Activated CD8-positive, alpha-beta memory T cell treated with anti-CD3 and anti-CD28 coated beads for 1 hour (primary cell): ENCODE data around the gene NBAS.
"Not testable (repeated sequence)": the region's sequence is repeated elsewhere in the genome, so short reads cannot be mapped to it uniquely, and the experiment has no call there.

Experiments used
- DNase-seq, 2 donors: peaks; one replicate each; pipeline ENCODE4 v3.0.0-alpha.2; 2020; ENCODE audit warnings: low read depth in 1 of 2; ENCODE audit errors: extremely low read depth in 1 of 2

Gene NBAS

DNA sequence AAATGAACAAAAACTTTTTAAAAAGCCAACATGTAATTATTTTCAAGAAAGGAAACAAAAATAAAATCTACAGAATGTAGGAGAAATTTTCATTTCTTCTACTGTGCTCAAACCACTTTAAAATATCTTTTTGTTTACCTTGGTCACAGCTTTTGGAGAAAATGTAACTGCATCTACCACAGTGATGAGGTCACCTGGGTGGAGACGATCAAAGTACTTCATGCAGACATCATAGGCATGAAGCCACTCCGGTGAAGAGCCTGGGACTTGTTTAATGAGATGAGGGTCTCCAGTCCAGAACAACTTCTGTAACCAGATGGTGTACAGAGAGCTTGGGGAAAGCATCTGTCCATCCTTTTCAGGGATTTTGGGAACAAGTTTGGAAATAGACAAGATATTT is 285.8 kb downstream of the NBAS start:
- no peak for DNase-seq

DNA sequence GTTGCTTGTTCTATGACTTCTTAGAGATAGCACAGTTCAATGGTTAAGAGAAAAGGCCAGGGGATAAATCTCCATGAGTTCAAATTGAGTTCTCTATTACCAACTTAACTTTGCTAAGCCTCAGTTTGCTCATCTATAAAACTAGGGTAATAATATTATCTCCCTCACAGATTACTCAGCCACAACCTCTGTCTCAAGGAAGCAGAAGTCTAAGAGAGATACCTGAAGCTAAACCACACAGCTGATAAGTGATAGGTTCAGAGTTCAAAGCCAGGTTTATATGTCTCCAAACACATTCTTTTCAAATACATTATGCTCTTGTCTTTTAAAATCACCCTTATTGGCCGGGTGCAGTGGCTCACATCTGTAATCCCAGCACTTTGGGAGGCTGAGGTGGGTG is 287.7 kb downstream of the NBAS start:
- DNase-seq = no peak

DNA sequence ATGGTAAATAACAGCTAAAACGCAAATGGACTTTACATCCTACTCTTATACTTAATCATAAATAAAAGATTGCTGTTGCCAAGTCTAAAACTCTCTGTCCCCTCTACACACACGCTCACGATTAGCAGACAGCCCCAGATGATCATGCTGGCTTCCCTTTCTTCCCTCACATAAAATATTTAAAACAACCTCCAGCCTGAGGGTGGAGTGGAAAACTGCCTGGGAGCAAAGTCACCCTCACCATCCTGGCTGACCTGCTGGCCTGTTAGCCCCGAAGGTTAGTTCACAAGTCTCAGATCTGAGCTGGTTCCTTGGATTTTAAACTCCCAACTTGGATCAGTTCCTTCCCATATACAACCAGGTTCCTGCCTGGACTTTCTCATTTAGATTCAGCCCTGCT is 288.2 kb downstream of the NBAS start:
- no peak for DNase-seq

DNA sequence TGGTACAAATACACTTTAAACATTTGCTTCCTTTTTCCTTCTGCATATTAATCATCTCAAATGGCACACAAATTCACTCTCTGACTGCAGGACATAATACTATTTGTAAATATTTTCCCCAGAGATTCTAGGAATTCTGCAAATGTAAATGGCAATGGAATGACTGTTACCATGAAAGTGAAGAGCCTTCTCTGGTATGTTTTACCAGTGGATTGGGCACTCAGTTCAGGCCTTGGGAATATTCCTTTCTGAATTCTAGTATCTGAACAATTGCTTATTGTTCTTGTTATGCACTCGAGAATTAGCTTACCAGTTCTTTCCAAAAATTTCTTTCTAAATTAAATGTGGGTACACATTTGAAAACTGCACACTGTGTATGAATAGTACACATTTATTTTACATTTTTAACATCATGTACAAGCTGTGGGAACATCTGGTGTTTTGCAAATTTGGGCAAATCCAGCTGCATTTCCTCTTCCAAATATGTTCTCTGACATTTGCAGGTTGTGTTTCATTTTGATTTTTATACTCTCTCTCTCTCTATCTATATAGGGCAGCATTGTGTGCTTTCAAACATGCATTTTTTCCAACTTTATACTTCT is 289.1 kb downstream of the NBAS start:
- DNase-seq = no peak

DNA sequence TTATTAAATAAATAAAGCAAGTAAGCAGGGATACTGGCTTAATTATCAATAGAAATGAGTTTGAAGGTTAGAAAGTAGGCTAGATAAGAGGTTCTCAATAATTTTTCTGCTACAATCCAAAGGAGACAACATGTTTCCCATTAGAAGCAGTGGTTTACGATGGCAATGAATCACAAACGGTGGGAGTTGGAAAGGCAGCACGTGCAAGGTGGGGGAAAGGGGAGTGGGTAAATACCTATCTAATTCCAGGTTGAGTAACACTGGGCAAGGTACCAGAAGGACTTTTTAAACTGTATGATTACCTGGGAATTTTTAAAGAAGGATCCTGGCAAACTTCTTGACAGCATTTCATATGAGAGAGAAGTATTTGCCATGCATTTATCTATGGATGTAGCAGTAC is 289.9 kb downstream of the NBAS start:
- no peak for DNase-seq

DNA sequence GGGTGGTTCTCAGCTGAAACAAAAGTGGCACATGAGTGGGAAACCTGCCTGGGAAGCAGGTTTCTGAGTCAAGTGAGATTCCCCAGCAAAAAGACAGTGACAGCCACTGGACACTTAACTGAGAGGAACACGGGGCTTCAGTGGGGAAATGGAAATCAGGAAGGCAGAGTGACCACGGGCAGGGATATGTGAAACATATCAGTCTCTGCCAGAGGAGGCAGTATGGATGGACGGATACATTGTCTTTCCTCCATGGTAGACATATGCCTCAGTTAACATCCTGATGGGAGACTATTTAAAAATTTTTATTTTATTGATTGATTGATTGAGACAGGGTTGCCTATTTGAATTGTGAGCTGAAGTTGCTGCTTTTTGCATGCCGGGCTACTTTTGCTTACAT is 292.1 kb downstream of the NBAS start:
- DNase-seq = no peak

DNA sequence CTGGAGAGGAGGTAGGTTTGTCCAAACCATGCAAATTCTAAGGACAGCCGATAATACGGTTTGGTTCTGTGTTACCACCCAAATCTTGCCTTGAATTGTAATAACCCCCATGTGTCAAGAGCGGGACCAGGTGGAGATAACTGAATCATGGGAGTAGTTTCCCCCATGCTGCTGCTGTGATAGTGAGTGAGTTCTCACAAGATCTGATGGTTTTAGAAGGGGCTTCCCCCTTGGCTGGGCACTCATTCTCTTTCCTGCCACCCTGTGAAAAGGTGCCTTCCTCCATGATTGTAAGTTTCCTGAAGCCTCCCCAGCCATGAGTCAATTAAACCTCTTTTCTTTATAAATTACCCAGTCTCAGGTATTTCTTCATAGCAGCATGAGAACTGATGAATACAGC is 295.2 kb downstream of the NBAS start:
- no peak for DNase-seq

DNA sequence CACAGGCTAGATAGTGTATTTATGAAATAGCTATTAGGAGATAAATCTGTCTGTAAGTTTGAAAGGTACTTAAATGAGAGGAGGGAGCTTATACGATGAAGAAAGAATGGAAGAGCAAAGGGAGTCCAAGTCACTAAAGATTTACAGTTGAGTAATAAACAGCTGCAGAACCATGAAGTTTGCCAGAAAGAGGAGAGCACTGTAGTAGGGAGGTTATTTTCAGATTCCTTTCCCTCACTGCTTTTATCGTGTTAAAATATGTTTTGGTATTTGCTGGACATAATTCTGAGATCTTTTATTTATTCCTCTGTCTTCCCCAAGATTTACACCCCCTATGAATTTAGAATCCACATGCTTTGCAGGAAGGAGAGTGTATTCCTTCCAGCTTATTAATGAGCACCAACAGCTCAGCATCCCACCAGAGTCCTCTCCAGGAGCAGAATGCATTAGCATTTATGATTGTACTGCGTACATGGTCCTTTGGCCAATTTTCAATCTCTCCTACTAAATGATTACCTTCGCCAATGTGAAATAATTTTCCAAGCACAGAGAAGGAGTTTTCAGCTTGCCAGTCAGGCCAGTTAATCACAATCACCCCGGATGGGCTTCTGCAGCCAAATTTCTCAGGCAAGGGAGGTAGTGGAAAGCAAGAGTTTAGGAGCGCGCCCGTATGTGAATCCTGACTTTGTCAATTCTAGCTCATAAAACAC is 297.0 kb downstream of the NBAS start:
- no peak for DNase-seq

DNA sequence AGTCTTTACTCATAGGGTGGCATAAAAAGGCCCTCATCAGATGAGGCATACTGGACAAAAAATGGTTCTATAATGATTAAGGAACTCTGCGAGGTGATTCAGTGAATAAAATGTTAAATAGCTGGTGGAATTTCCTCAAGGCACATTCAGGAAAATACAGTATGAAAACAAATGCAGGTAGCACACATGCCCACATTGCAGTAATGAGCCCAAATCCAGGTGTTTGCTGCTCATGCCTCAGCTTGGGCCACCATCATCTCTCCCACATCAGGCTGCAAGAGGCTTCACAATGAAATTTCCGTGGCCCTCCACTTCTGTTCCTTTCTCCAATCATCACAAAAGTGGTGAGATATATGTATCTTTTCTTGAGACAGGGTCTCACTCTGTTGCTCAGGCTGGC is 298.3 kb downstream of the NBAS start:
- no peak for DNase-seq

DNA sequence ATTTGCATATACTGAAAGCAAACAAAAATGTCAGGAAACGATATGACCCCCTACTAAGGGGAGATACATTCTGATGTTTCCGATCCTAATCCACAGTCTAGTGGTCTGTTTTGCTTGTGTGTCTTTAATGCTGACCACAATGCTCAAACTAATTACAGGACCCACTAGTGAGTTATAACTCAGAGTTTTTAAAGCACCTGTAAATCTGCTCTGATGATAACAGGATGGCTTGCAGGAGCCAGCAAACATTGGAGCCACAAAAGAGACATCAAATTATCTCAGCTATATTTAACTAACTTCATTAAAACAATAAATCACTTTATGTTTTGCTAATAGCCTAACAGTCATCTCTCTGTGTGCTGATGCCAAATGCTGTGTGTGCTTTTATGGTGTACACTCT is 300.3 kb downstream of the NBAS start:
- no peak for DNase-seq

DNA sequence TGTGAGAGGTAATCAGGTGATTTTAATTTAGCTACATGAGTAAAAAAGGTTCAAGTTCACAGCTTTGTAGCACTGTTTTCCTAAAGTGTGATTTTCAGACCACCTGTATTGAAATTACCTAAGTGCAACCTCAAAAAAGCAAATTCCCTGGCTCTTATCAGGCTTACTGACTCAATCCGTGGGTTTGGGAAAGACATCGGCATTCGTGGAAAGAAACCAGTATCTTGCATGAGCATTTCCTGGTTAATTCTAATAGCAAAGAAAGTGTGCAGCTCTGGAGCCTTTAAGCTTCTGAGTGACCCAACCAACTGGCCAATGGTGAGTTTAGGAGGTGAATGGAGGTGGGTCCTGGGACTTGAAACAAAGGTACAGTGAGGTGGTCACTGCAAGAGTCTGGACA is 300.9 kb downstream of the NBAS start:
- no peak for DNase-seq

DNA sequence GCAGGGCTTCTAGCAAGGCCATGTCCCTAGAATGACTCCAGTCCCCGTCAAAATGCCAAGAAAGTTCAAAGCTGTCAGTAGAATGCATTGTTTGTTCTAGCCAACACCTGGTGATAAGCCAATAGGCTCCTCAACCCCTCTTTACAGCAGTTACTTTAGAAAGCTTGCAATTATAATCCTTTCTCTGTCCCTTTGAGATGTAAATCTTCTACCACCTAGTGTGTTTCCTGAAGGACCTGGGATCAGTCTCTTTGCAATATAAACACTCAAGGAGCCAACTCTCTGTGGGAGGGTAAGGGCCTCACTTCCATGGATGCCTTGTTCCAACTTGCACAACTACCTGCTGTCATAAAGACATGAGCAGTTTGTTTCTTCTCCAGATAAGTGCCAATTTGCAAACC is 301.8 kb downstream of the NBAS start:
- no peak for DNase-seq

DNA sequence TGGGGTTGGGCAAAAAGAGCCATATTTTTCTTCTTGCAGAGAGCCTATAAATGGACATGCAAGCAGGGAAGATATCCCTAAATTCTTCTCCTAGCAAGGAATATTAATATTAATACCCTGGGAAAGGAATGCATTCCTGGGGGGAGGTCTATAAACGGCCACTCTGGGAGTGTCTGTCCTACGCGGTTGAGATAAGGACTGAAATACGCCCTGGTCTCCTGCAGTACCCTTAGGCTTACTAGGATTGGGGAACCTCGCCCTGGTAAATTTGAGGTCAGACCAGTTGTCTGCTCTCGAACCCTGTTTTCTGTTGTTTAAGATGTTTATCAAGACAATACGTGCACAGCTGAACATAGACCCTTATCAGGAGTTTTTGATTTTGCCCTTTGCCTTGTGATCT is 302.7 kb downstream of the NBAS start:
- not testable (repeated sequence) for DNase-seq

DNA sequence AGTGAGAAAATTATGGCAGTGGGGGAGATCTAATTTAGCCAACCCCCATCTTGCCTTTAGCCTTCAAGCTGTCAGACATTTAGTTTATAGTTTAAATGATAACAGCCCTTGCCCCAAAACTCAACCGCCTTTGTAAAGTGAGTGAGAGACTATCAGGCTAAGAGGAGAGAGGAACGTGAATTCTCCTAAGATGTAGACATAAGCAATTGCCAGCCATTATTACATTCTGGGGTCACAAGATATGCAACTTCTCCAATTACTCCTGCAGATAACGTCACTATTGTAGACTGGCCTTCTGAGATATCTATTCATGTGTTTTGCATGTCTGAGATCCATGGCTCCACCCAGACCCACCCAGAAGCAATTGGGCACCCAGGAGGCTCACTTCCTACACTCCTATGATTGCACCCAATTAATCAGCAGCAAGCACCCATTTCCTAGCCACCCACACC is 307.3 kb downstream of the NBAS start:
- DNase-seq = no peak

DNA sequence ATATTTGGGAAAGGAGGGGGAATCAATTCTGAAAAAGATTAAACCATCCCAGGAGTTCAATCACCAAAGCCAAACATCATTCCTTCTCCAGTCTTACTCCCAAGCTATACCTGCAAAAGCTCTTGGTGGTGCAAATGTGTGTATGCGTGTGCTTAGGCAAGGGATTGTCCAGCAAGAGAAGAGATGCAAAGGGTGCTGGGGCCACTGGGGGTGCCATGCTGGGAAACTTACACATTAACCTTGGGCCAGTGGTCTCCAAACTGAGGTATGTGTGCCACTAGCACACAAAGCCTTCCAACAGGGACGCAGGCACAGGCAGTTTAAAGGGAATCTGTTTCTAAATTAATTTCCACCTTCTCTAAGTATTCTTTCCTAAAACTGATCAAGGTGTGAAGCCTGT is 307.9 kb downstream of the NBAS start:
- no peak for DNase-seq

DNA sequence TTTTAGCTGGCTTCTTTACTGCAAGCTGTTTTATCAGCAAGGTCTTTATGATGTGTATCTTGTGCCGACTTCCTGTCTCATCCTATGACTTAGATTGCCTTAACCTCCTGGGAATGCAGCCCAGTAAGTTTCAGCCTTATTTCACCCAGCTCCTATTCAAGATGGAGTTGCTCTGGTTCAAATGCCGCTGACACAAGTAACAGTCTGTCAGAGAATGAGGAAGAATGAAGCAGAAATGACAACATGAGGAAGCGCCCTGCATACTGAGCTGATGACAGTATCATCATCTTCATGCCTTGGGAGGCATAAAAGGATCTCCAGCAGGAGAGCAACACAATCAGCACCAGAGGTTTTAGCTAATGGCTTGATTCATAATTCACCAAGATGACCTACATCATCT is 309.4 kb downstream of the NBAS start:
- no peak for DNase-seq

DNA sequence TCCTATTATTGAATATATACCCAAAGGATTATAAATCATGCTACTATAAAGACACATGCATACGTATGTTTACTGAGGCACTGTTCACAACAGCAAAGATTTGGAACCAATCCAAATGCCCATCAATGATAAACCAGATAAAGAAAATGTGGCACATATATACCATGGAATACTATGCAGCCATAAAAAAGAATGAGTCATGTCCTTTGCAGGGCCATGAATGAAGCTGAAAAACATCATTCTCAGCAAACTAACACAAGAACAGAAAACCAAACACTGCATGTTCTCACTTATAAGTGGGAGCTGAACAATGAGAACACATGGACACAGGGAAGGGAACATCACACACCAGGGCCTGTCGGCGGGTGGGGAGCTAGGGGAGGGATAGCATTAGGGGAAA is 310.2 kb downstream of the NBAS start:
- not testable (repeated sequence) for DNase-seq

DNA sequence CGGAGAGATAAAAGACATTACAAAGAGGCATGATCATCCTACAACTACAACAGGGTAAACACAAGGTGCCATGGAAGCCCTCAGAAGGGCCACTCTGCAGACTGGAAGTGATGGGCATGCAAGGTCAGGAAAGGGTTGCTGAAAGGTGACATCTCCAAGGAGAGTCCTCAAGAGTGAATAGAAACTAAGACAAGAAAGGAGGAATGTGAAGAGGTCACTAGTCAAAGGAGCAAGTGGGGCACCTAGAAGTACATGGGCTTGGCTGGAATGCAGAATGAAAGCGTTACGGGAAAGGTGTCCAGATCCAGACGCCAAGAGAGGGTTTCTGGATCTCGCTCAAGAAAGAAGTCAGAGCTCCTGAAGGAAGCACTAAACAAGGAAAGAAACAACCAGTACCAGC is 314.3 kb downstream of the NBAS start:
- DNase-seq = no peak

DNA sequence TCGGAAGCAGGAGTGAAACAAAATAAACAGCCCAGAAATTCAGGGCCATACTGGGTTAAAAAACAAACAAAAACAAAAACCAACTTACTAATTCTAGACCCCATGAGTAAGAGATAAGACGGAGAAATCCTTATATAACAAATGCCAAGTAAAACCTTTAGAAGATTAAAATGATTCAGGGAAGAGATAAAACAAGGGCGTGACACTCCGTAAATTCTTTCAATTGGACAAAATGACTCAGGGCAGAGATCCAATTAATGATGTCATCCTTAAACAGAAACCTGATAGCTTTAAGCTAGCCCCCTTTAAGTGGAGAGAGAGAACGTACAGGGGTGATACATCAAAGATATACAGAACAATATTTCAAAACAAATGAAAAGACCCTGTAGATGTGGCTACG is 317.4 kb downstream of the NBAS start:
- no peak for DNase-seq

DNA sequence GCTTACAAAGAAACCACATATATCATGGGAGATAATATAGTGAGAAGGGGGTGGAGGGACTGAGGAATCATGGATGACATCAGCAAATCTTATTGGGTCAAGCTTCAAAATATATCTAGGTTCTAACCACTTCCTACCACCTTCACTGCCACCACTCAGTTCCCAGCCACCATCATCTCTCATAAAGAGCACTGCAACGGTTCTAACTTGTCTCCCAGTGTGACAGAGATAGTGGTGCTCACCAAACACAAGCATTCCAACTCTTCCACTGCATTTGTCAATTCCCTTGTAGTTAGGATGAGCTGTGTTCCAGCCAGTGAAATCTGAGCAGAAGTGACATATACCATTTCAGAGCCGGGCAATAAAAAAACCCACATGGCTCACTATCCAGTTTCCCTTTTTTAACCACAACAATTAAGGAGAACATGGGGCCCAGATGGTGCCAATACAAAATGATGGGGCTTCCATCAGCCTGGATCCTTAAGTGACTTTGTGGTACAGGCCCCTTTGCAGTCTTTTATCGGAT is 318.1 kb downstream of the NBAS start:
- DNase-seq = no peak

DNA sequence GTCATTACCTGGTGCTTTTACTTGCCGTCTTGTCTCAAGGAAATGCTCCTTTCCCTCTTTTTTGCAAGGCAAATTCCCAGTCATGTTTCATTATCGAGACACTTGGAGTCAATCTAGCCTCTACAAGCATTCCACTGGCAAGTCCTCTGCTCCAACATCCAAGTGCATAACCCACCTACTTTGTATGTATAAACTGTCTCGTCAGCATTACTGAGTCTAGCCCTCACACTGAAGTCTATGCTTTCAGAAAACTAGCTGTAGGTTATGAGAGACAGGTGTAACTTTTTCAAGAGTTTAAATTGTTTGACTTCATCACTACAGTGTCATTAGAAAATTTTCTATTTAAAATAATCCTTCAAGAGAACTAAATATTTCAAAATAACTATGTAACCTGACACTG is 319.2 kb downstream of the NBAS start:
- DNase-seq = no peak

DNA sequence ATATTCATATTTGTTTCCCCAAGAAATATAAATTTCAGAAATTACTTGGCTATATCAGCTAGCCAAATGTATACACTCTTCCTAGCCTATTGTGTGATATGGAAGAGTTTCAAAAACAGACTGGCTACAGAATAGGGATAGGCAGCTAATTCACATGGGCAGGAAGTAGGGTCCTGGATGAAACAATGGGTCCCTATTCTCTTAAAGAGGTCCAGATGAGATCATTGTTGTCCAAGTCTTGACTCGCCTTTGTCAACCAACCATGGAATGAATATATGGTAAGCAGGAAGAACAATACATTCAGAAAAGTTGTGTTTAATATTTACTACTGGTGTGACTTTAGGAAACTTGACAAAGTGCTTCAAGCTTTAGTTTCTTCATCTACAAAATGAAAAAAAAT is 319.9 kb downstream of the NBAS start:
- no peak for DNase-seq

DNA sequence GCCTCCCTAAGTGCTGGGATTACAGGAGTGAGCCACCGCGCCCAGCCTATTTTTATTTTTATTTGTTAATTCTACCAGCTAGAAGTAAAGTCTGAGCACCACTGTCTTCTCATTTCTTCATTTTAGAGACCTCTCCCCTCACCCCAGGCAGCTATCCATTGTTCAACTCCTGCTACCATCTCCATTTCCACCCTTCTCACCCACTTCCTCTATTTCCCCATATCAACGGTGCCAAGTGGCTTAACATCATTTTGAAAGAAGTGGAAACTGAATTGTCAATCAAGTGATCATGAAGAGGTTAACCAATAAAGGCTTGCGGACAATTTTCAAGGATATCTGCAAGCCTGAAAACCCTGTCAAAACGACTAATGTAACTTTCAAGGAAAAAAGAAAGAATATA is 323.1 kb downstream of the NBAS start:
- no peak for DNase-seq
